ENCODE results near the gene EEF1A1.

The EEF1A1 gene

GRCh38 chr6:73503027-73503772, 17.6 kb downstream of the EEF1A1 start:
- DNase-seq = no peak

GRCh38 chr6:73497915-73498314, 22.9 kb downstream of the EEF1A1 start:
- DNase-seq = no peak

GRCh38 chr6:73491377-73491776, 29.5 kb downstream of the EEF1A1 start:
- DNase-seq = no peak

- DNase-seq = no peak
Measured at GRCh38 chr6:73487473-73487872, 33.4 kb downstream of the EEF1A1 start.

GRCh38 chr6:73484438-73484837, 36.4 kb downstream of the EEF1A1 start:
- DNase-seq = no peak

GRCh38 chr6:73481969-73482368, 38.9 kb downstream of the EEF1A1 start:
- no peak for DNase-seq

- DNase-seq = no peak
Measured at GRCh38 chr6:73477407-73477806, 43.4 kb downstream of the EEF1A1 start.

- DNase-seq = no peak
Measured at GRCh38 chr6:73476723-73477122, 44.1 kb downstream of the EEF1A1 start.

- DNase-seq = no peak
Measured at GRCh38 chr6:73471686-73472290, 49.0 kb downstream of the EEF1A1 start.
